GM12875 (cell line): ENCODE data around the gene CACNA2D3.

ENCODE experiments used
- H3K4me3 ChIP-seq: one replicate; pipeline ENCODE4 v1.5.1; 2011; ENCODE audit warnings: low read depth, low read length, control low read depth
- CTCF ChIP-seq: IDR thresholded peaks from 2 replicates; pipeline ENCODE4 v1.5.1; 2011; ENCODE audit warnings: low read depth, mild to moderate bottlenecking, control low read depth, inconsistent platforms, low read length, moderate library complexity, borderline replicate concordance; ENCODE audit not compliant: insufficient read depth

The CACNA2D3 gene

GRCh38 chr3:55066551-55067047 lies 944.2 kb downstream of the CACNA2D3 start:
- TF ChIP-seq CTCF = no peak
- no peak overlapping the region for H3K4me3 ChIP-seq

- TF ChIP-seq CTCF = no peak
- no peak overlapping the region for H3K4me3 ChIP-seq
Measured at GRCh38 chr3:55069950-55070349, 947.6 kb downstream of the CACNA2D3 start.

- no peak for TF ChIP-seq CTCF
- no peak overlapping the region for H3K4me3 ChIP-seq
Measured at GRCh38 chr3:55074796-55075195, 952.4 kb downstream of the CACNA2D3 start.

GRCh38 chr3:55075846-55076245 lies 953.5 kb downstream of the CACNA2D3 start:
- no peak overlapping the region for H3K4me3 ChIP-seq
- no peak for TF ChIP-seq CTCF

GRCh38 chr3:55077726-55078125 lies 955.4 kb downstream of the CACNA2D3 start:
- H3K4me3 ChIP-seq = no peak overlapping the region
- TF ChIP-seq CTCF = no peak

GRCh38 chr3:55078876-55079275 lies 956.5 kb downstream of the CACNA2D3 start:
- H3K4me3 ChIP-seq = no peak overlapping the region
- TF ChIP-seq CTCF = no peak

- H3K4me3 ChIP-seq = no peak overlapping the region
- no peak for TF ChIP-seq CTCF
Measured at GRCh38 chr3:55085231-55085630, 962.9 kb downstream of the CACNA2D3 start.
